Gastrocnemius medialis (tissue), 4 donors: ENCODE data around the gene TUBB4B. TPM values are rescaled to one million over a fixed set of nuclear protein-coding genes. Genes with fewer than 3 reads are reported as not detected.

Experiments used
- ATAC-seq, 2 donors: fragments of 150-250 bp; one replicate each; pipeline ENCODE4 v1.9.1; 2016
- DNase-seq, 2 donors: peaks; one replicate each; pipeline ENCODE4 v3.0.0-alpha.2; 2019
- H3K27ac ChIP-seq, 4 donors: fragments of 200-600 bp; sonication (generic); 1 replicate in 1 of 4; 2 replicates in 3 of 4; pipeline ENCODE4 v1.5.1; 2016 to 2018; ENCODE audit warnings: mild to moderate bottlenecking in 2 of 4, moderate library complexity in 1 of 4
- H3K27me3 ChIP-seq, 3 donors: fragments of 200-600 bp; sonication (generic) in 2 of 3; 1 replicate in 1 of 3; 2 replicates in 2 of 3; pipeline versions ENCODE4 v1.5.1 to v1.6.0; 2016 to 2019; ENCODE audit warnings: mild to moderate bottlenecking in 1 of 3, moderate library complexity in 1 of 3
- H3K36me3 ChIP-seq, 2 donors: fragments of 200-600 bp; sonication (generic) in 1 of 2; one replicate each; pipeline ENCODE4 v1.5.1; 2017 to 2018
- H3K4me1 ChIP-seq, 2 donors: fragments of 200-600 bp; sonication (generic) in 1 of 2; one replicate each; pipeline ENCODE4 v1.5.1; 2016 to 2017; ENCODE audit warnings: mild to moderate bottlenecking in 2 of 2
- H3K4me3 ChIP-seq, 4 donors: fragments of 200-600 bp; sonication (generic) in 3 of 4; 1 replicate in 1 of 4; 2 replicates in 3 of 4; pipeline ENCODE4 v1.5.1; 2016 to 2019; ENCODE audit warnings: mild to moderate bottlenecking in 2 of 4
- H3K9me3 ChIP-seq, 3 donors: fragments of 200-600 bp; sonication (generic) in 2 of 3; 1 replicate in 1 of 3; 2 replicates in 2 of 3; pipeline ENCODE4 v1.5.1; 2016 to 2019
- POLR2A ChIP-seq, 2 donors: fragments of 450-650 bp; IDR thresholded peaks; one replicate each; pipeline ENCODE4 v1.6.1; 2017; ENCODE audit warnings: antibody characterized with exemption in 2 of 2, mild to moderate bottlenecking in 2 of 2, moderate library complexity in 2 of 2
- in situ Hi-C, 4 donors: fragments of 200-750 bp; cut with MboI; loops; one replicate each; pipeline versions ENCODE4 v1.15.0 to v1.8.0; 2017; ENCODE audit warnings: low sequenced_read_pairs in 4 of 4
- intact Hi-C: fragments of 100-400 bp; cut with DNase I; formaldehyde crosslinking; loops from one replicate; pipeline ENCODE4 v1.15.1; 2023; ENCODE audit warnings: low total_unique reads
- total RNA-seq, 4 donors: library from RNA; depleted of rRNA; stranded (reverse); fragments of >200 nt; gene quantifications; one replicate each; pipeline versions ENCODE4 v1.1.0 to v1.2.3, GENCODE V29; 2016
- TF ChIP-seq, protein P1 (sequence below), 5 experiments: fragments of 450-650 bp in 3 of 5; fragments of 200-600 bp in 2 of 5; sonication (generic) in 2 of 5; IDR thresholded peaks in 4 of 5; conservative IDR thresholded peaks in 1 of 5; 1 replicate in 4 of 5; 2 replicates in 1 of 5; pipeline ENCODE4 v1.5.1; 2016 to 2019; ENCODE audit warnings: antibody characterized with exemption in 5 of 5, mild to moderate bottlenecking in 3 of 5, moderate library complexity in 3 of 5

Gene TUBB4B
- total RNA-seq, 4 donors from 2014 or later, result 222 to 495 (median 363) TPM

DNA sequence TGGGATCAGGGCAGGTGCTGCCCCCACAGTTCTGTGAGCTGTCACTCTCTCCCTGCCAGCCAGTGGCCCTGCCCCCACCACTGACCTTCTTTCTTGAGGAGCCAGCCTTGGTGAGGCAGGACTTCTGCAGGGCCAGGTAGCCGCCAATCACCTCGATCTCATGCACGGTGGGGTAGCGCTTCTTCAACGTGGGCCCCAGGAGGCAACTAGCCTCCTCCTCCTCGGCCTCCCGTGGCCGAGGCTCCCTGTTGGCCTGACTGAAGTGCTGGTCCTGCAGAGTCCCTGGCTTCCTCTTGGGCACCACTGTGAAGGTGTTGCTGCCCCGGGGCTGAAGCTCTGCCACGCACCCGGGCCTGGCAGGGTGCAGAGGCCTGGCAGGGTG lies 42.2 kb upstream of the TUBB4B start:
- Histone ChIP-seq H3K36me3 (no peaks in the 10 kb centered on the region), H3K9me3 (no peaks in the 10 kb centered on the region), H3K4me3 (peak overlapping the region in 1 of 4 donors; percentile 44), H3K4me1 (peaks cover 51 to 67% of the 10 kb centered on the region in 2 donors), H3K27ac (no peak overlapping the region), H3K27me3 (no peaks in the 10 kb centered on the region)
- DNase-seq (no peak), ATAC-seq (no peak)
- intact Hi-C loops, result no loop called here
- TF ChIP-seq, protein P1, sequence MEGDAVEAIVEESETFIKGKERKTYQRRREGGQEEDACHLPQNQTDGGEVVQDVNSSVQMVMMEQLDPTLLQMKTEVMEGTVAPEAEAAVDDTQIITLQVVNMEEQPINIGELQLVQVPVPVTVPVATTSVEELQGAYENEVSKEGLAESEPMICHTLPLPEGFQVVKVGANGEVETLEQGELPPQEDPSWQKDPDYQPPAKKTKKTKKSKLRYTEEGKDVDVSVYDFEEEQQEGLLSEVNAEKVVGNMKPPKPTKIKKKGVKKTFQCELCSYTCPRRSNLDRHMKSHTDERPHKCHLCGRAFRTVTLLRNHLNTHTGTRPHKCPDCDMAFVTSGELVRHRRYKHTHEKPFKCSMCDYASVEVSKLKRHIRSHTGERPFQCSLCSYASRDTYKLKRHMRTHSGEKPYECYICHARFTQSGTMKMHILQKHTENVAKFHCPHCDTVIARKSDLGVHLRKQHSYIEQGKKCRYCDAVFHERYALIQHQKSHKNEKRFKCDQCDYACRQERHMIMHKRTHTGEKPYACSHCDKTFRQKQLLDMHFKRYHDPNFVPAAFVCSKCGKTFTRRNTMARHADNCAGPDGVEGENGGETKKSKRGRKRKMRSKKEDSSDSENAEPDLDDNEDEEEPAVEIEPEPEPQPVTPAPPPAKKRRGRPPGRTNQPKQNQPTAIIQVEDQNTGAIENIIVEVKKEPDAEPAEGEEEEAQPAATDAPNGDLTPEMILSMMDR (IDR thresholded peaks at IDR 0.05 in 4 of 5, conservative IDR thresholded peaks at IDR 0.05 in 1 of 5), result no peak
- TF ChIP-seq POLR2A (IDR thresholded peaks at IDR 0.05), result no peak
- in situ Hi-C loops, result no loop called here

DNA sequence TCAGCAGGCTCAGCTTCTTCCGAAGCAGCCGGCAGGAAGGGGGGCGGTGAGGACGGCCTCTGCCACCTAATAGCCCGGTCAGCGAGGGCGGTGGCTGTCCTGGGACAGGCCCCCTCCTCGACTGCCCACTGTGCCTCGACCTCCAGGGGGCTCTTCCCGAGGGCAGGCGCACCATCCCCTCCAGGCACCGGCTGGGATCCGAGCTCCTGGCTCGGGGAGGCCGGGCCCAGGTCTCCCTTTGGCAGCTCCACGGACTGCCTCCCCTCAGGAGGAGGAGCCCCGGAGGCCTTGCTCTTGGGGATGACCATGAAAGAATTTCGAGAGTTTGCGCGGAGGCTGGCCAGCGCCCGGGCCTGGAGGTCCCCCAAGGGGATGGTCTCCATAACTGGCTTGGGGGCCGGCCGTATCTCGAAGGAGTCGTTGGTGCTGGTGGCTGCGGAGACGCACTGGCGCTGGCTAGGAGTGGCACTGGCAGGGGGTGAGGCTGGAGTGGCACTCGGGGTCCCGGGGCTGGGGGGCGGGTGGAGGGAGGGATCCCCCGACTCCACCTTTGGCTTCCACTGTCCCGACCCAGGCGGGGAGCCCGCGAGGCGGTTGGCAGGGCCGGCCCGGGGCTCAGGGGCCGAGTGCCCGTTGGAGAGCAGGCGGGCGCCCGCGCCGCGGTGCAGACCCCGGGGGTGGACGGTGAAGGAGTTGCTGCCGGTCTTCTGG lies 41.5 kb upstream of the TUBB4B start:
- DNase-seq (no peak), ATAC-seq (no peak)
- H3K4me3 ChIP-seq, result peak overlapping the region; percentile 40 to 56 (median 46)
- H3K27me3 ChIP-seq, result no peaks in the 10 kb centered on the region
- TF ChIP-seq, protein P1 (IDR thresholded peaks at IDR 0.05 in 4 of 5, conservative IDR thresholded peaks at IDR 0.05 in 1 of 5), result no peak
- TF ChIP-seq POLR2A (IDR thresholded peaks at IDR 0.05), result no peak
- no peaks in the 10 kb centered on the region for H3K9me3 ChIP-seq
- H3K4me1 ChIP-seq, result peaks cover 58 to 67% of the 10 kb centered on the region in 2 donors
- H3K27ac ChIP-seq, result peak overlapping the region in 2 of 4 donors; percentile 2 to 32
- H3K36me3 ChIP-seq, result no peaks in the 10 kb centered on the region
- intact Hi-C loops (loop anchor here (1.0 to 5.0 kb wide), 3 partner anchors 11 to 43 kb away; partner anchors contain the start of genes ANAPC2, SSNA1 and TUBB4B), in situ Hi-C loops (no loop called here)

DNA sequence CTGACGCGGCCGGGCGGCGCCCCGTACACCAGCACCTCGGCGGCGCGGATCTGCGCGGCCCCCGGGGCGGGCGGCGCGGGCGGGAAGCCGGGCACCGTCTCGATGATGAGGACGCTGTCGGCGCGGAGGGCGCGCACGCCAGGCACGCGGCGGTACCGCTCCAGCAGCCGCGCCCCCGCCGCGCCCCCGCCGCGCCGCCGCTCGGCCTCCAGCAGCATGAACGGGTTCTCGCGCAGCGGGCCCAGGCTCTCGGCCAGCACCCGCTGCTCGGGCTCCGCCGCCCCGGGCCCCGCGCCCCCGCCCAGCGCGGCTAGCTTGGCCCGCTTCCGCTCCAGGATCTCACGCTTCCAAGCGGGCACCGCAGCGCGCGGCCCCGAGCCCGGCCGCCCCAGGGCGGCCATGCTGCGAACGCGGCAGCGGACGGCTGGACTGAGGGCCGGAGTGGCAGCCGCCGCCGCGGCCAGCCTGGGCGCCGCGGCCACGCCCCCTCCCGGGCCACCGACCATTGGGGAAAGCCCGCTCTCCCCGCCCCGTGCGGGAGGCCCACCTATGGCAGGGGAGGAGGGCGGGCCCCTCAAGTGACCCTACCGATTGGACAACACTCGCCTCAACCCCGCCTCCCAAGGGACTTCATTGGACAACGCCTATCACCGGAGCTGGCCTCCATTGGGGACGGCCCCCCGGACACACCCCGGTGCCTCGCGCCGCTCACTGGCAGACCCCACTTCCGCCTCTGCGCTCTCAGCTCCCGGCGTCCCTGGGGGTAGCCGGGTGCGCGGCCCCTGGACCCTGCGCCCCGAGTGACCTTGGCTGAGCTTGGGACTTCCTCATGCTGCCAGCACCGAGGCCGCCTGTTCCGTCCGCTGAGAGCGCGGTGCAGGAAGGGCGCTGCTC lies 40.5 kb upstream of the TUBB4B start, which contains the start of gene TPRN:
TPRN (minus strand) TSS at position 431 of the 894 bp plus-strand sequence; CDS start at position 401, 30 bp downstream.
- H3K9me3 ChIP-seq, result no peaks in the 10 kb centered on the region
- ATAC-seq (peak; percentile 97), DNase-seq (peak; percentile 100)
- peak within 1 kb of the TSS; percentile 83 to 92 (median 86) for H3K27ac ChIP-seq
- in situ Hi-C loops (no loop called here), intact Hi-C loops (loop anchor here (1.0 to 5.0 kb wide), 3 partner anchors 12 to 42 kb away; partner anchors contain the start of genes ANAPC2, SSNA1 and TUBB4B)
- TF ChIP-seq, protein P1 (IDR thresholded peaks at IDR 0.05 in 4 of 5, conservative IDR thresholded peaks at IDR 0.05 in 1 of 5), result peak in 2 of 5 experiments; percentile 6 to 22
- TF ChIP-seq POLR2A (IDR thresholded peaks at IDR 0.05), result peak; percentile 89 to 94
- H3K36me3 ChIP-seq, result no peaks in the 10 kb centered on the region
- peak within 1 kb of the TSS; percentile 73 to 86 (median 77) for H3K4me3 ChIP-seq
- no peaks in the 10 kb centered on the region for H3K27me3 ChIP-seq
- H3K4me1 ChIP-seq, result peaks cover 61 to 70% of the 10 kb centered on the region in 2 donors

DNA sequence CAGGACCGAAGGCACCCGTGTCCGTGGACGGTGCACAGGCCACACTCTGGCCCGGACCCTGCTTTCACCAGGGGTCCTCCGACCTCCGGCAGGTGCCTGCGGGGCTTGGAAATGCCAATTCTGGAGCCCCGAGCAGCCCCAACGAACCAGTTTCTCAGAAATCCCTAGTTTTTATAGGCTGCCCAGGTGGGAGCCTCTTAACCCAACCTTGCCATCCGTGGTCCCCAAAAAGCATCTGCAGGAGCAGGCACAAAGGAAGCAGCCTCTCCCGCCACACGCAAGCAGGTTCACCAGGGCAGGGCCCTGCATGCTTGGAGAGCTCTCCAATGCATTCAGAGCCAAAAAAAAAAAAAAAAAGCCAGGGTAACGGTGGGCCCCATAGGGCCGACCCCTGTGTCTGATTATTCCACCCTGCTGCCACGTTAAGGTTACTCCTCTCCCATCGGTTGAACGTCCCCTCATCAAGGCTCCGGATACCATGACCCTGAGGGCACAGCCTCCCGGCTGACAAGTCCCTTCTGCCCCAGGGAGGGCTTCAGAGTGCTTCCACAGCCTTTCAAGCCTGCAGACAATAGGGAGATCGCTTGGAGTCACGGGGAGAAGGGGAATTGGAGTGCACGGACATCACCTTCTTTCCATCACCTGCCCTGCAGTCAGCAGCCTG lies 39.8 kb upstream of the TUBB4B start:
- peak overlapping the region; percentile 73 to 86 (median 77) for H3K4me3 ChIP-seq
- intact Hi-C loops, result loop anchor here (5.0 kb wide), 1 partner anchor 41 kb away; the partner anchor contains the start of gene TUBB4B
- H3K27ac ChIP-seq, result peak overlapping the region; percentile 83 to 92 (median 86)
- ATAC-seq, result no peak
- H3K27me3 ChIP-seq, result no peaks in the 10 kb centered on the region
- TF ChIP-seq, protein P1 (IDR thresholded peaks at IDR 0.05 in 4 of 5, conservative IDR thresholded peaks at IDR 0.05 in 1 of 5), result no peak
- TF ChIP-seq POLR2A (IDR thresholded peaks at IDR 0.05), result no peak
- no peaks in the 10 kb centered on the region for H3K36me3 ChIP-seq
- DNase-seq, result no peak
- in situ Hi-C loops, result no loop called here
- no peaks in the 10 kb centered on the region for H3K9me3 ChIP-seq
- peaks cover 65 to 74% of the 10 kb centered on the region in 2 donors for H3K4me1 ChIP-seq
